Neural cell (in vitro differentiated cells): ENCODE results near the gene ATN1. TPM values are rescaled to one million over a fixed set of nuclear protein-coding genes. Genes with fewer than 3 reads are reported as not detected.
"Not testable (repeated sequence)": the region's sequence is repeated elsewhere in the genome, so short reads cannot be mapped to it uniquely, and the experiment has no call there.

Experiments
- H2AFZ ChIP-seq: fragments of 200-600, 300-800 bp; sonication (generic), shearing (Covaris generic); 2 replicates; pipeline ENCODE4 v1.6.0; 2014; ENCODE audit warnings: low read depth, mild to moderate bottlenecking, antibody characterized with exemption, low read length, moderate library complexity
- H3F3A ChIP-seq: fragments of 200-600 bp; shearing (Covaris generic); 2 replicates; pipeline ENCODE4 v1.6.1; 2016; ENCODE audit warnings: mild to moderate bottlenecking, moderate library complexity, mixed read lengths, antibody characterized with exemption, low read length; ENCODE audit not compliant: insufficient read depth, poor library complexity, severe bottlenecking
- H3K27ac ChIP-seq: fragments of 200-600, 300-800 bp; sonication (generic), shearing (Covaris generic); 2 replicates; pipeline ENCODE4 v1.5.1; 2014; ENCODE audit warnings: mild to moderate bottlenecking, low read length, moderate library complexity
- H3K27me3 ChIP-seq: fragments of 300-800, 200-600 bp; sonication (generic), shearing (Covaris generic); 2 replicates; pipeline ENCODE4 v1.6.0; 2014; ENCODE audit warnings: mild to moderate bottlenecking, low read depth, low read length, moderate library complexity; ENCODE audit not compliant: insufficient read depth
- H3K36me3 ChIP-seq: fragments of 300-800, 200-600 bp; sonication (generic), shearing (Covaris generic); 2 replicates; pipeline ENCODE4 v1.5.1; 2014; ENCODE audit warnings: mild to moderate bottlenecking, antibody characterized with exemption, low read length, moderate library complexity; ENCODE audit not compliant: insufficient read depth
- H3K4me2 ChIP-seq: fragments of 300-800, 200-600 bp; sonication (generic), shearing (Covaris generic); 2 replicates; pipeline ENCODE4 v1.6.0; 2014; ENCODE audit warnings: mild to moderate bottlenecking, low read length
- H3K4me3 ChIP-seq: fragments of 300-800, 200-600 bp; sonication (generic), shearing (Covaris generic); 2 replicates; pipeline ENCODE4 v1.5.1; 2014; ENCODE audit warnings: mild to moderate bottlenecking, low read length, moderate library complexity
- H3K79me2 ChIP-seq: fragments of 200-600 bp; shearing (Covaris generic); replicated peaks from 2 replicates; pipeline ENCODE4 v1.6.0; 2014; ENCODE audit warnings: mild to moderate bottlenecking, low read length, moderate library complexity; ENCODE audit not compliant: insufficient read depth
- H3K9ac ChIP-seq: fragments of 300-800, 200-600 bp; sonication (generic), shearing (Covaris generic); 2 replicates; pipeline ENCODE4 v1.6.1; 2016; ENCODE audit warnings: mild to moderate bottlenecking, low read length, mixed read lengths
- H3K9me2 ChIP-seq: fragments of 200-600 bp; shearing (Covaris generic); 2 replicates; pipeline ENCODE4 v1.6.1; 2016; ENCODE audit warnings: mild to moderate bottlenecking, low read length, mixed read lengths; ENCODE audit not compliant: insufficient read depth
- H3K9me3 ChIP-seq: fragments of 200-600, 300-800 bp; sonication (generic), shearing (Covaris generic); 2 replicates; pipeline ENCODE4 v1.6.1; 2016; ENCODE audit warnings: mild to moderate bottlenecking, mixed run types, low read length, moderate library complexity, mixed read lengths
- H4K20me1 ChIP-seq: fragments of 200-600 bp; shearing (Covaris generic); 2 replicates; pipeline ENCODE4 v1.6.1; 2016; ENCODE audit warnings: mild to moderate bottlenecking, mixed run types; ENCODE audit not compliant: insufficient read depth
- CTCF ChIP-seq: fragments of 450-650 bp; IDR thresholded peaks from 2 replicates; pipeline ENCODE4 v1.5.1; 2014; ENCODE audit warnings: antibody characterized with exemption, mild to moderate bottlenecking, moderate library complexity; ENCODE audit not compliant: poor library complexity, severe bottlenecking
- EP300 ChIP-seq: fragments of 450-650 bp; conservative IDR thresholded peaks from 2 replicates; pipeline ENCODE4 v1.6.1; 2014; ENCODE audit warnings: antibody characterized with exemption, mild to moderate bottlenecking, moderate library complexity; ENCODE audit not compliant: poor library complexity, severe bottlenecking
- EZH2 ChIP-seq: fragments of 200-600, 300-800 bp; shearing (Covaris generic), sonication (generic); IDR thresholded peaks from 2 replicates; pipeline ENCODE4 v1.6.1; 2014; ENCODE audit warnings: antibody characterized with exemption, low read length, borderline replicate concordance, mild to moderate bottlenecking; ENCODE audit not compliant: insufficient read depth, poor library complexity, severe bottlenecking
- MXI1 ChIP-seq: fragments of 450-650 bp; conservative IDR thresholded peaks from 2 replicates; pipeline ENCODE4 v1.6.1; 2014; ENCODE audit warnings: antibody characterized with exemption, mild to moderate bottlenecking; ENCODE audit not compliant: poor library complexity, severe bottlenecking
- POLR2AphosphoS5 ChIP-seq: IDR thresholded peaks from 2 replicates; pipeline ENCODE4 v1.6.1; 2012
- RAD21 ChIP-seq: fragments of 450-650 bp; conservative IDR thresholded peaks from 2 replicates; pipeline ENCODE4 v1.6.1; 2014; ENCODE audit warnings: antibody characterized with exemption, mild to moderate bottlenecking, moderate library complexity
- REST ChIP-seq: IDR thresholded peaks from 2 replicates; pipeline ENCODE4 v1.6.1; 2012; ENCODE audit warnings: borderline replicate concordance
- SMC3 ChIP-seq: fragments of 450-650 bp; conservative IDR thresholded peaks from 2 replicates; pipeline ENCODE4 v1.6.1; 2014; ENCODE audit warnings: antibody characterized with exemption, mild to moderate bottlenecking, moderate library complexity; ENCODE audit not compliant: poor library complexity
- TAF1 ChIP-seq: IDR thresholded peaks from 2 replicates; pipeline ENCODE4 v1.6.1; 2012; ENCODE audit warnings: low read depth
- polyA plus RNA-seq: library from polyadenylated mRNA; depleted of rRNA; stranded (reverse); fragments of >200 nt; gene quantifications from 2 replicates; pipeline ENCODE4 v1.2.3, GENCODE V29; 2014

The ATN1 gene
- polyA plus RNA-seq, 1 donor from 2014 or later: 9.2 TPM

- Histone ChIP-seq H3K27me3 (no peaks in the 10 kb centered on the region), H4K20me1 (no peaks in the 10 kb centered on the region), H3K9me3 (no peaks in the 10 kb centered on the region), H3K9me2 (no peaks in the 10 kb centered on the region), H3K79me2 (no peaks in the 10 kb centered on the region), H3F3A (no peaks in the 10 kb centered on the region), H2AFZ (no peak overlapping the region), H3K4me3 (no peak overlapping the region), H3K4me2 (no peak overlapping the region), H3K9ac (no peak overlapping the region), H3K36me3 (no peaks in the 10 kb centered on the region), H3K27ac (no peak overlapping the region)
- no peak for TF ChIP-seq POLR2AphosphoS5
Measured at GRCh38 chr12:6884539-6884938, 43.2 kb upstream of the ATN1 start.

GRCh38 chr12:6886206-6886999 lies 41.4 kb upstream of the ATN1 start:
- not testable (repeated sequence) for H3K27me3 ChIP-seq, H3K9ac ChIP-seq, H3K79me2 ChIP-seq, H3K9me3 ChIP-seq, H3F3A ChIP-seq, H2AFZ ChIP-seq, H4K20me1 ChIP-seq, H3K4me2 ChIP-seq, H3K27ac ChIP-seq, H3K9me2 ChIP-seq, H3K4me3 ChIP-seq, H3K36me3 ChIP-seq

GRCh38 chr12:6887460-6887859 lies 40.3 kb upstream of the ATN1 start:
- H3K27me3 ChIP-seq: no peaks in the 10 kb centered on the region
- H3K79me2 ChIP-seq: no peaks in the 10 kb centered on the region
- H3K9me3 ChIP-seq: no peaks in the 10 kb centered on the region
- no peak overlapping the region for H3K27ac ChIP-seq
- H3K9ac ChIP-seq: no peak overlapping the region
- no peaks in the 10 kb centered on the region for H3K36me3 ChIP-seq
- H3K4me2 ChIP-seq: no peak overlapping the region
- H2AFZ ChIP-seq: no peak overlapping the region
- H4K20me1 ChIP-seq: no peaks in the 10 kb centered on the region
- H3F3A ChIP-seq: no peaks in the 10 kb centered on the region
- TF ChIP-seq SMC3 (no peak), EP300 (no peak), RAD21 (no peak)
- H3K9me2 ChIP-seq: no peaks in the 10 kb centered on the region
- H3K4me3 ChIP-seq: no peak overlapping the region

GRCh38 chr12:6888360-6888759 lies 39.4 kb upstream of the ATN1 start:
- Histone ChIP-seq H3K9ac (no peak overlapping the region), H3K27ac (no peak overlapping the region), H3K4me2 (no peak overlapping the region), H3K9me2 (no peaks in the 10 kb centered on the region), H3K36me3 (no peaks in the 10 kb centered on the region), H3K9me3 (no peaks in the 10 kb centered on the region), H3K79me2 (no peaks in the 10 kb centered on the region), H2AFZ (no peak overlapping the region), H3F3A (no peaks in the 10 kb centered on the region), H4K20me1 (no peaks in the 10 kb centered on the region), H3K4me3 (no peak overlapping the region), H3K27me3 (no peaks in the 10 kb centered on the region)
- TF ChIP-seq RAD21 (no peak), CTCF (no peak), REST (no peak), TAF1 (no peak), MXI1 (no peak), SMC3 (no peak), POLR2AphosphoS5 (no peak), EZH2 (no peak), EP300 (no peak)

GRCh38 chr12:6888794-6889193 lies 39.0 kb upstream of the ATN1 start:
- H3K4me2 ChIP-seq, H3K9ac ChIP-seq, H3K9me2 ChIP-seq, H3K4me3 ChIP-seq, H2AFZ ChIP-seq, H3F3A ChIP-seq, H3K36me3 ChIP-seq, H3K27ac ChIP-seq, H3K27me3 ChIP-seq, H4K20me1 ChIP-seq, H3K79me2 ChIP-seq, H3K9me3 ChIP-seq: not testable (repeated sequence)
